VCaP (cell line): ENCODE results near the gene CMKLR1.

ENCODE experiments used
- H3K27ac ChIP-seq: fragments of 450-650 bp; 2 replicates; pipeline ENCODE4 v1.5.1; 2017
- TF ChIP-seq, protein P1 (sequence below): fragments of 450-650 bp; conservative IDR thresholded peaks from 2 replicates; pipeline ENCODE4 v1.5.1; 2017; ENCODE audit warnings: mild to moderate bottlenecking, moderate library complexity

Gene CMKLR1

DNA sequence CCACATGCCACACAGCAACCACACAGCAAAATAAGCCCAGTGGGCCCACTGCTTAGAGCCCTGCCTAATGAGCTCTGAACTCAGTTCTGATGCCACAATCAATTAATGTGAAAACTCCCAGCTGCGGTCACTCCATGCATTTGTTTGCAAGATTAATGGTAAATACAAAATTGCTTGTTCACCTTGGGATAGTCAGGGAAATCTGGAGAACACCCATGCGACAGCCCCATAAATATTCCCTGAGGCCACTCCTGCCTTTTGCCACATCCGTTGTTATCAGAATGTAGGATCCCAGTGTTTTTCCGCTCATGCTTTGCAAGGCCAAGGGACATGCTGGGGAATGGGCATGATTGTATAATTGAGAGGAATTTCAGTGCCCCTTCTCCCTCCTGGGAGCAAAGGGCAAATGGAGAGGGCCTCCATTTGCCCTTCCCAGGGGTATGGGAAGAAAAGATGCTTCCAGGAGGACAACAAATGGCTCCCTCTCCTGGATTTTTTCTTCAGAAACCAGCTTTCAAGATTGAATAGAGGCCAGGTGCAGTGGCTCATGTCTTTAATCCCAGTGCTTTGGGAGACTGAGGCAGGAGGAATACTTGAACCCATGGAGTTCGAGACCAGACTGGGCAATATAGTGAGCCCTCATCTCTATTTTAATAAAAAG lies 30.8 kb upstream of the CMKLR1 start:
- H3K27ac ChIP-seq: no peak overlapping the region
- TF ChIP-seq, protein P1, sequence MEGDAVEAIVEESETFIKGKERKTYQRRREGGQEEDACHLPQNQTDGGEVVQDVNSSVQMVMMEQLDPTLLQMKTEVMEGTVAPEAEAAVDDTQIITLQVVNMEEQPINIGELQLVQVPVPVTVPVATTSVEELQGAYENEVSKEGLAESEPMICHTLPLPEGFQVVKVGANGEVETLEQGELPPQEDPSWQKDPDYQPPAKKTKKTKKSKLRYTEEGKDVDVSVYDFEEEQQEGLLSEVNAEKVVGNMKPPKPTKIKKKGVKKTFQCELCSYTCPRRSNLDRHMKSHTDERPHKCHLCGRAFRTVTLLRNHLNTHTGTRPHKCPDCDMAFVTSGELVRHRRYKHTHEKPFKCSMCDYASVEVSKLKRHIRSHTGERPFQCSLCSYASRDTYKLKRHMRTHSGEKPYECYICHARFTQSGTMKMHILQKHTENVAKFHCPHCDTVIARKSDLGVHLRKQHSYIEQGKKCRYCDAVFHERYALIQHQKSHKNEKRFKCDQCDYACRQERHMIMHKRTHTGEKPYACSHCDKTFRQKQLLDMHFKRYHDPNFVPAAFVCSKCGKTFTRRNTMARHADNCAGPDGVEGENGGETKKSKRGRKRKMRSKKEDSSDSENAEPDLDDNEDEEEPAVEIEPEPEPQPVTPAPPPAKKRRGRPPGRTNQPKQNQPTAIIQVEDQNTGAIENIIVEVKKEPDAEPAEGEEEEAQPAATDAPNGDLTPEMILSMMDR: no peak

DNA sequence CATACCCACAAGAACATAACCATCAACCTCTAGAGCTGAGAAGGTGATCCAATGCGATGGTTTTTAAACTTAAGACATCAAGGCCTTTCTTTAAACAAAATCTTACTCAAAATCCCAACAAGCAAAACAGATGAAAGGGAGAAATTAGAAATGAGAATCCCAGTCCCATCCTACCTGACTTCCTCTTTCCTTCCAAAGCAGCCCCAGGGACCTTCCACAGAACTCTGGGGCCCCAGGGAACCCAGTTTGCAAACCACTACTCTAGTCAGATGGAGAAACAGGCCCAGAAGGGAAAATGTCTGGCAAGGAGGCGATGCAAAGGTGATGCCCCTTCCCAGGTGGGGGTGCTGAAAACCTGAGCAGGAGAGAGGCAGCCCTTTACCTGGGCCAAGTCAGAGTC lies 29.0 kb upstream of the CMKLR1 start:
- no peak overlapping the region for H3K27ac ChIP-seq
- TF ChIP-seq, protein P1: no peak

DNA sequence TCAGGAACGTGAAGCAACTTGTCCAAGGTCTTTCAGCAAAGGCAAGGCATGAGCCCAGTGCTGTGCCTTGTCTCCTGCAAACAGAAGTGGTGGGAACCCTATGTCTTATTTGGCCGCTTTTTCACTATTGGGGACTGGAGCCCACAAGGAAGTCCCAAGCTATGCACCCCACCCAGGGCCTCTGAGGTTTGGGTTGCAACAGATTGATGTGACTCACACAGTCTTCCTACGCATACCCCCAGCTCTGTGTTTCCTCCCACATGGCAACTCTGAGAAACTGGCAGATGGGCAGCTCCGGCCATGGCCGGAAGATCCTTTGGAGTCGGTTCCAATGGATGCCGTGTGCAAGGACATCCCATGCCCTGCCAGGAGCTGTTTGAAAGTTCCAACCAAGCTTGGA lies 28.3 kb upstream of the CMKLR1 start:
- TF ChIP-seq, protein P1: no peak
- H3K27ac ChIP-seq: no peak overlapping the region

DNA sequence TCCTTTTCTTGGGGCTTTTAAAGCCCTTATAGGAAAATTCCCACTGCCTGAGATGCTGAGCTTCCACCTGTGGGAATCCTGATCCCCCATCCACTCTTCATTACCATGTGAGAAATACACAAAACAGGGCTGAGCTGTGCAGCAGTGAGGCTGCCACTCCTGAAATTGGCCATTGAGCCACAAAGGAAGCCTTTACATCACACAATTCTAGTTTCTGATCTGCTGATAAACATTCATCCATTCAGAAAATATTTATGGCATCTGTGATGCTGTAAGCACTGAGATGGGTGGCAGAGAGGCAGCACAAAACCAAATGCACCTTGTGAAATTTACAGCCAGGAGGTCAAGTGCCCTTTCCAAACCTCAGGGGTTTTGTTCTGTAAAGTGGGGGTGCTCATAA lies 26.2 kb upstream of the CMKLR1 start:
- no peak overlapping the region for H3K27ac ChIP-seq
- TF ChIP-seq, protein P1: no peak

DNA sequence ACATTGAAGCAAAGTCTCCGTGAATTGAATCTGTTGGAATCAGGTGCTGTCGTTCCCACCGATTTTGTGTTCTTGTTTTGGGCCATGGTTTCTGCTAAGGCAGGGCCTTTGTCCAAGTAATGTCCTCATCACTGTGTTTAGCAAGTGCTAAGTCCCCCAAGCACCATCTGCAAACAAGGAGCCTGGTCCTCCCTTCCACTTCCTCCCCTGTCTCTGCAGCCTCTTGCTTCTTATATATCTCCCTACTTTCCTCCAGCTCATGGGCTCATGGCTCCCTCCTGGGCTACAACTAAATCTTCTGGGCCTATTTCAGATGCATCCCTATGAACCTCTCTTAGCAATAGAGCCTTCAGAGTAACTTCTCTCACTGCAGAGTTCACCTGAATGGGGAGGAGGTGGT lies 25.8 kb upstream of the CMKLR1 start:
- no peak overlapping the region for H3K27ac ChIP-seq
- TF ChIP-seq, protein P1: no peak

DNA sequence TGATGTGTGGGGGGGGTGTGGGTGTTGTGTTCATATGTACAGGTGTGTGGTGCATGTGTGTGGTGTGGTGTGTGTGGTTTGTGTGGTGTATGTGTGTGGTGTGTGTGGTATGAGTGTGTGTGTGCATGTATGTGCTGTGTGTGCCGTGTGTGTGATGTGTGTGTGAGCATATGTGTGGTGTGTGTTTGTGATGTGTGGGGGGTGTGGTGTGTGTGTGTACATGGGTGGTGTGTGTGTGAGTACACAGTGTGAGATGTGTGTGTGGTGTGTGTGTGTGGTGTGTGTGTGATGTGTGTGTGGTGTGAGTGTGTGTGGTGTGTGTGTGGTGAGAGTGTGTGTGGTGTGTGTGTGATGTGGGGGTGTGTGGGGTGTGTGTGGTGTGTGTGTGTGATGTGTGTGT lies 24.5 kb upstream of the CMKLR1 start:
- TF ChIP-seq, protein P1: no peak
- no peak overlapping the region for H3K27ac ChIP-seq

DNA sequence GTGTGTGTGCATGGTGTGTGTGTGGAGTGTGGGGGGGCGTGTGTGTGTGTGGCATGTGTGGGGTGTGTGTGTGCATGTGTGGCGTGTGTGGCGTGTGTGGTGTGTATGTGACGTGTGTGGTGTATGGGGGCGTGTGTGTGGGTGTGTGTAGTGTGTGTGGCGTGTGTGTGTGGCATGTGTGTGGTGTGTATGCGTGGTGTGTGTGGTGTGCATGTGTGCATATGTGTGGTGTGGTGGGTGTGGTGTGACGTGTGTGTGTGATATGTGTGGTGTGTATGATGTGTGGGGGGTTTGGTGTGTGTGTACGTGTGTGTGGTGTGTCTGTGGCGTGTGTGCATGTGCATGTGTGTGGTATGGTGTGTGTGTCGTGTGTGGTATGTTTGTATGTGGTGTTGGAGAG lies 24.1 kb upstream of the CMKLR1 start:
- H3K27ac ChIP-seq: no peak overlapping the region
- TF ChIP-seq, protein P1: no peak
